GM11168 (cell line): ENCODE measurements around the gene OBSCN.

Experiments used
- in situ Hi-C: fragments of 300-500 bp; cut with MboI; formaldehyde crosslinking; loops from one replicate; pipeline ENCODE4 v1.12.0; 2022; ENCODE audit warnings: low sequenced_read_pairs; ENCODE audit not compliant: unreplicated experiment

Gene OBSCN

DNA sequence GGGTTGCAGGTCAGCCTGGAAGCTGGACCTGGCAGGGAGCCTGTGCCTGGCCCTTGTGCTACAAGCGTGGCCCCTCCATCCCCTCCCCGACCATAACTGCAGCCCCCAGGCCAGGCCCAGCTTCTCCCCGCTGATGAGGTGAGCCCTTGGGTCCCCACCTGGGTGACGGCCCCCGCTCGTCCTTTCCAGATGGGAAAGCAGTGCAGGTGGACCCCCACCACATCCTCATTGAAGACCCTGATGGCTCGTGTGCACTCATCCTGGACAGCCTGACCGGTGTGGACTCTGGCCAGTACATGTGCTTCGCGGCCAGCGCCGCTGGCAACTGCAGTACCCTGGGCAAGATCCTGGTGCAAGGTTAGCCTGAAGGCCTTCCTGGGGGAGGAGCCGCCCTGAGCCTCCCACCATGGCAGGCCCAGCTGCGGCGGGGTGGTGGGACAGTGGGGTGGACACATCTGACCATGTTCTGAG lies 141.9 kb downstream of the OBSCN start:
- in situ Hi-C loops: no loop called here

DNA sequence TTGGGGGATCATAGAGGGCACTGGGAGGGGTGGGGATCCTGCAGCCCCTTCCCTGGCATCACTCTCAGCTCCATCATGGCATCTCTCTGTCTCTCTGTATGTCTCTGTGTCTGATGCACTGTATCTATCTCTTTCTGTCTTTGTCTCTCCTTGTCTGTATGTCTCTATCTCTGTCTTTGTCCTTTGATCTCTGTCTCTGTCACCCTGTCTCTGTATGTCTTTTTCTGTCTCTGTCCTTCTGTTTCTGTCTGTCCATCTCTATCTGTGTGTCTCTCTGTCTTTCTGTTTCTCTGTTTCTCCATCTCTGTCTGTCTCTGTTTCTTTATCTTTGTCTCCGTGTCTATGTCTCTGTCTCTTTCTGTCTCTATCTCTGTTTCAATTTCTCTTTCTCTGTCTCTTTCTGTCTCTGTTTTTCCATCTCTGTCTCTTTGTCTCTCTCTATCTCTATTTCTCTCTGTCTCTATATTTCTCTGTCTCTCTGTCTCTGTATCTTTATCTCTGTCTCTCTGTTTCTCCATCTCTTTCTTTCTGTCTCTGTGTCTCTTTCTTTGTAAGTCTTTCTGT lies 142.4 kb downstream of the OBSCN start:
- in situ Hi-C loops: no loop called here

DNA sequence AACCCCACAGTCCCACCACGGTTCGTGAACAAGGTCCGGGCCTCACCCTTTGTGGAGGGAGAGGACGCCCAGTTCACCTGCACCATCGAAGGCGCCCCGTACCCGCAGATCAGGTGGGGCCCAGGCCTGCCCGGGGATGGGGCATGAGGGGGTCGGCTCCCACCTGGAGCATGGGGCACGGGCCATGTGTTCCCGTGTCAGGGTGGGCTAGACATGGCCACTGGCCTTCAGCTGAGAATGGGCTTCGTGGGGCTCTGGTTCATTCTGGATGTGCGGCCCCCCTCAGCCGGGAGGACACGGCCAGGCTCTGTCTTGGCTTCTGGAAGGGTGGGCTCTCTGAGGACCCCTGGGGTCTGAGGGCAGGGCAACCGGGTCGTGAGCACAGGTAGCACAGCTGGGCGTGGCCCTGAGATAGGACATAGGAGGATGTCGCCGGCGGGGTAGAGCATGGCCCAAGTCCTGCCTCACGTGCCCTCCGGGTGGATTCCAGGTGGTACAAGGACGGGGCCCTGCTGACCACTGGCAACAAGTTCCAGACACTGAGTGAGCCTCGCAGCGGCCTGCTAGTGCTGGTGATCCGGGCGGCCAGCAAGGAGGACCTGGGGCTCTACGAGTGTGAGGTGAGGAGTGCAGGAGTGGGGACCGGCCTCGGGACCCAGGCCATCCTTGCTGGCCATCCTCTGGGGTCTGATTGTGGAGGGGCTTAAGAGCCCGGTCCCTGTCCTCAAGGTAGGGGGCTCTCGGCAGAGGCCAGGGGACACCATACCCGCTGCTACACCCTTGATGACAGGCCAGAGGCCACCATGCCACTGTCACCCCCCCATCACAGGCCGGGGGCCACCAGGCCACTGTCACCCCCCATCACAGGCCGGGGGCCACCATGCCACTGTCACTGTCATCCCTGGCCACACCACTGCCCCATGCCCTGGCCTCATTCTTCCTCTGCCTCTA lies 143.3 kb downstream of the OBSCN start:
- in situ Hi-C loops: no loop called here

DNA sequence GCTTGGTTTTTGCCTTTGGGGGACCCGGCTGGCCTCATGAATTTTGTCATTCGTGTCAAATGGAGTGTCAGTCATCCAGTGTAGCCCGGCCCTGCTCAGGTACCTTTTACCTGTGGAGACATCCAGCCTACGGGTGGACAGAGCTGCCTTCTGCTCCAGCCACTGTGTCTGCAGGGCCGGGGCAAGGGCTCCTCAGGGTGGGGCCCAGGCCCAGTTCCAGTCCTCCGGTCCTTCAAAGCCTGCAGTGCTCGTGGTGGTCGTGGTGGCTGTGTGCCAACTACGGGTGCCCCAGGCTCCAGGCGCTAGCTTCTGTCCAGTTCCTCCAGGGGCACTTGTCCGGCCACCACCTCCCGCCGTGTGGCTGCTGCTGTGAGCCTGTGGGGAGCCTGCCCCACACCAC lies 144.0 kb downstream of the OBSCN start:
- in situ Hi-C loops: no loop called here

DNA sequence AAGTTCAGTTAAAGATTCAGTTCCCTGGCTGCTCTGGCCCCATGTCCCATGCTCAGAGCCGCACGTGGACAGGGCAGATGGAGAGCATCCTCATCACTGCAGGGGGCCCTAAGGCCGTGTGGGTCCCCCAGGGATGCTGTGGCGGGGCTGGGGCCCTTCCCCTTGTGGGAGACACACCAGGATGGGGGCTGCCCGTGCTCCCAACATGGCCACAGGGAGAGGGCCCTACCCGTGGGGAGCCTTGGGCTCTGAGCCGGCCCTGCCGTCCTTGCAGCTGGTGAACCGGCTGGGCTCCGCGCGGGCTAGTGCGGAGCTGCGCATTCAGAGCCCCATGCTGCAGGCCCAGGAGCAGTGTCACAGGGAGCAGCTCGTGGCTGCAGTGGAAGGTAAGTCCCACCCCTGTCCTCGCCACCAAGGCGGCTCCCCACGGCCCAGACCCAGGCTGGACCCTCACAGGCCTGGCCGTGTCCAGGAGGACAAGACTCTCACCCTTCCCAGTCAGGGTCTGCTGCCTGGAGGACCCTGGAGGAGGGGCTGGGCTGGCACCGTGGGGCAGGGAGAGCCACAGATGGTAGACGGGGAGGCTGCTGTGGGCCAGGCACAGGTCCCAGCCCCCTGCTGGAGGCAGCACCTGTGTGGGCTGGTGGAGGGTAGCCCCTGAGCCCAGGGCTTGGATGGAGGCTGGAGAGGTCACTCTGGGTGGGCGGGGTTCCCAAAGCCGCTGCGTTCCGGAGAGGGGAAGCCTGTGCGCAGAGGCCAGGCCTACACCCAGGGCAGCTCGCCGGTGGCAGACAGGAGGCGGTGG lies 145.0 kb downstream of the OBSCN start:
- in situ Hi-C loops: no loop called here

DNA sequence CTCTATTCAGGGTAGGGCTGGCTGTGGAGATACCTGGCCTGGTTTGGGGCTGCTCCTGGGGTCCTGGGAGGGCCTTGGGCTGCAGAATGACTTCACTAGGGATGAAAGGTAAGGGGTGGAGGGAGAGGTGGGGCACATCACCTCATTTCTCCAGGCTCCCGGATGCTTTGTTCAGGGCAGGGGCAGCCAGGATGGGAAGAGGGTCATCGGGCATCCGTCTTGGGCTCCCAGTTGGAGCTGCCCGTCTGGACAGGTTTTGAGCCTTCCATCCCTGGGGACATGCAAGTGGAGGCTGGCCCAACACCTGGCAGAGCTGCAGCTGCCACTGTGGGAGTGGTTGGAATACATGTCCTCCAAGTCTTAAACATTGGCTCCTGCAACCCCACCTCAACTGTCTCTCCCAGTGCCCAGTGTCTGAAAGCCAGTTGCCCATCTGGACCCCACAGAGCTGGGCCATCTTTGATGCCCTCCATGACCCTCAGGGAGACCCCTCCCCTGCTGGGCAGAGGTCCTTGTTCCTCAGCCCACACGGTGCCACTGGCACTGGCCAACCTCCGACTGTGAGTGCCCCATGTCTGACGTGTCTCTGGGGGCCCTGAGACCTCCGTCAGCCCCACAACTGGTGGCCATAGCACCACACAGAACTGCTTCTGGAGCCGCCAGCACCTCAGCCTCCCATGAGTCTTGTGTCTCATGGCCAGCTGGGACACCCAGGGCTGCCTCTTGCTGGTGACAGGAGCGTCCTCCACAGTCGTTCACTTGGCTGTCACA lies 145.9 kb downstream of the OBSCN start:
- in situ Hi-C loops: no loop called here

DNA sequence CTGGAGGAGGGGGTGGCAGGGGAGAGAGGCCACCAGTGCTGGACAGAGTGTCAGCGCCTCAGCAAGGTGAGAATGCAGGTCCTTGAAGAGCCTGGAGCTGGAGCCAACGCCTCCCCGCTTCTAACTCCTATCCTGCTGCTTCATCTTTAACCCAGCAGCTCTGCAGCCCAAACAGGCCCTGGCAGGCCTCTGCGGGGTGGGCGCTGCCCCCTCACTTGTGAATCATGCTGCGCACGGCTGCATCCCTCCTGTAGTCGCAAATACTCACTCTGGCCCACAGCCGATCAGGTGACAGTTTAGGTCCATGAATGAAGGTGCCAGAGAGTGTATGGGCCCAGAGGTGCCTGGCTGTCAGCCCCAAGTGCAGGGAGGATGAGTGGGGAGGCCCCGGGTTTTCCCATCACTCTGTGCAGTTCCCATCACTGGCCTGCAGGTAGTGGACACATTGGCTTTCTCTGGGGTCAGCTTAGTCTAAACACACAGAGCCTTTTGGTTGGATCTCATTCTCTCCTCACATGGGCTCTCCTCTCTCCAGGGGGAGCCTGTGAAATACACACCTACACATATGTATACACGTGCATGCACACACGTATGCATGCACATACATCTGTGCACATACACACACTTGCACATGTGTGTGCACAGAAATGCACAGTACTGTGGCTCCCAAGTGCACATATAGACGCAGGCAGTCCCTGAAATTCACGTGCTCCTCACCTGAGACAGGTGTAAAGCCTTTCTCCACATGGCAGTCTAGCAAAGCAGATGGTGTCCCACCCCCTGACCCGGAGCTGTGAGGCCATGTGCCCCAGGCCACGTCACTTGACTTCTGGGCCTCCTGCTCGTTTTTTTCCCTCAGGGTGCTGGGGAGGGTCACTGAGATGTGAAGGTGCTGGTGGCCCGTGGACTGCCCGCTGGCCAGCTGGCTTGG lies 146.8 kb downstream of the OBSCN start:
- in situ Hi-C loops: no loop called here

DNA sequence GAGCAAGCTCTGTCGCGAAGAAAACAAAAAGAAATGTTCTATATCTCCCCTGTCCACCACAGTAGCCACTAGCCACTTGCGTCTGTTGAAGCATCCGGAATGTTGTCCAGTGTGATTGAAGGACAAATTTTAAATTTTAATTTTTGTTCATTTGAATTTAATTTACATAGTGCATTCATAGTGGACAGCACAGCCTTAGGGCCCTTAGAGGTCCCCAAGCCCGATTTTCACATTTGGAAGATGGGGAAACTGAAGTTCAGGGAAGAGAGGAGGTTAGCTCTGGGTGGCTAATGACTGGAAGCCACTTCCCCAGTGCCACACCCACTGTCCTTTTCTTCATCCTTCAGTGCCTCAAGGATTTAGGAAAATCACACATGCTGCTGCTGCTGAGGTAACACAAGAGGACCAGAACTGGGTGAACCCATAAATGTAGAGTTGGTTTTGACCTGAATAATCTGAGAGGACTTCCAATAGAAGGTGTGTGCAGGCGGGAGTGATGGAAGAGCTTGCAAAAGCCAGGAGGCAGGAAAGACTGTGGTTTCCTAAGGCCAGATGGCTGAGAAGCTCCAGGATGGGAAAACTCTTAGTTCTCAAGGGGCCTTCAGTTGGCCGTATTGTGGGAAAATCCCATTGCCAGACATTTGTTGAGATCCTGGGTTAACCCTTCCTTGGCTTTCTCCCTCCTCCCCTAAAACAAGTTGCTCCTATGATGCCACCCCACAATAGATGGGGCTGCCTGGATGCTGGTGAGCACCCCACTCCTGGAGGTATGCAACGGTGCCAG lies 149.2 kb downstream of the OBSCN start:
- in situ Hi-C loops: no loop called here

DNA sequence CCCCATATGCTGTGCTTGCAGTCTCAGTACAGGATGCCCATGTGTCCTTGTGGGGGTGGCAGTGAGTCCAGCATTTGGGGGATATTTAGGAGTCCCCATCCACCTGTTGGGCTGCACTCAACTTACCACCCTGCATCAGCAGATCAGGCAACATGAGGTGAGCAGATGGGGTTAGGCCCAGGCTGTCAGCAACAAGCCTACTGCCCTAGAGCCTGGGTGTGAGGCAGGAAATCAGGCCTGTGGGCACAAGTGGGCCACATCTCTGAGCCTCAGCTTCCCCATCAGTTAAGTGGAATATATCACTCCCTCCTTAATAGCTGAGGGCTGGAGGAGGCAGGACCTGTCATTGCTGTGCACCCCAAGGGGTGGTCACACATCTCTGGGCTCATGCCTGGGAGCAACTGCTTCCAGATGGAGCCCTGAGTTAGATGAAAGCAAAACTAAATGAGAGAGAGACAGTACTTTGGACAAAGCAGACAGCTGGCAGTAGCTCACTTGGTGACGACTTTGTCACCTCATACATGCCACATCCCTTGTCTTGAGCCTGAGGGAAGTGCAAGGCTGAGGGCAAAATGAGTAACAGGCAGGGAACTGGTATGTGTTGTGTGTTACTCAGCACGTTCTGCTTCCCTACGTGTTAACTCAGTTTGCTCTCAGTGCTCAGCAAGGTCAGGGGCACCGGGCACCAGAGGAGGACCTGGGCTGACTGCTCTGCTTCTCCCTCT lies 150.4 kb downstream of the OBSCN start:
- in situ Hi-C loops: no loop called here

DNA sequence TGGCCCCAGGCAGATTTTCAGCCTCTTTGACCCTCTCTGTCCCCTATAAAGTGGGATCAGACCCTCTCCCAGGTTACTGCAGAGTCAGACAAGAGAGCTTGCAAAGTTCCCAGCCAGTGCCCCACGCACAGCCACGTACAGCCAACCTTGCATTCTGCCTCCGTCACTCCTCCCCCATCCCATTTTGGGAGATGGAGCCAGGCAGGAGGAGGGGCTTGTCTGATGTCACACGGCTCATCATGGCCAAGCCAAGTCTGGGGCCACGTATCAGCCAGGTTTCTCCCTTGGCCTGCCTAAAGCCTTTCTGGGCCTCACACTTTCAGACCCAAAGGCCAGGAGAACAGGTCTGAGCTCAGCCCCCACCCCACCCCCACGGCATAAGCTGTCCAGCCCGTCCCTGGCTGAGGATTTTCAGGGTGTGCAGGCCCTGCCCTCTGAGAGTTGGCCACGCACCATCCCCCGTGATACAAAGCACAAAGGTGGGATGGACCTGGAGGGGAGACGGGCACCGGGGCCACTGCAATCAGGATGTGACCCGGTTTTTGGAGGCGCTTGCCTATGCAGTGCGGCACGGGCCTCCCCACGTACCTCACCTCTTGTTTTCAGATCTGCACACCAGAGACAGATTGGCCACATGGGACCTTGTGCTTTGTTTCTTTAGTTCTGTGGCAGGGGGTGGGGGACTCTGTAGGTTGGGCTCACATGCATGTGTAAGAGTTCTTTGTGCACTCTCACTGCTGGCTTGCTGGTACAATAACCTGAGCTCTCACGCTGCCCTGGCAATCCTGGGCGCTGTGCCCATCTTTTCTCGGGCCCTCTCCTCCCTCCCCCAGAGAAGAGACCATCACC lies 151.1 kb downstream of the OBSCN start:
- in situ Hi-C loops: no loop called here

DNA sequence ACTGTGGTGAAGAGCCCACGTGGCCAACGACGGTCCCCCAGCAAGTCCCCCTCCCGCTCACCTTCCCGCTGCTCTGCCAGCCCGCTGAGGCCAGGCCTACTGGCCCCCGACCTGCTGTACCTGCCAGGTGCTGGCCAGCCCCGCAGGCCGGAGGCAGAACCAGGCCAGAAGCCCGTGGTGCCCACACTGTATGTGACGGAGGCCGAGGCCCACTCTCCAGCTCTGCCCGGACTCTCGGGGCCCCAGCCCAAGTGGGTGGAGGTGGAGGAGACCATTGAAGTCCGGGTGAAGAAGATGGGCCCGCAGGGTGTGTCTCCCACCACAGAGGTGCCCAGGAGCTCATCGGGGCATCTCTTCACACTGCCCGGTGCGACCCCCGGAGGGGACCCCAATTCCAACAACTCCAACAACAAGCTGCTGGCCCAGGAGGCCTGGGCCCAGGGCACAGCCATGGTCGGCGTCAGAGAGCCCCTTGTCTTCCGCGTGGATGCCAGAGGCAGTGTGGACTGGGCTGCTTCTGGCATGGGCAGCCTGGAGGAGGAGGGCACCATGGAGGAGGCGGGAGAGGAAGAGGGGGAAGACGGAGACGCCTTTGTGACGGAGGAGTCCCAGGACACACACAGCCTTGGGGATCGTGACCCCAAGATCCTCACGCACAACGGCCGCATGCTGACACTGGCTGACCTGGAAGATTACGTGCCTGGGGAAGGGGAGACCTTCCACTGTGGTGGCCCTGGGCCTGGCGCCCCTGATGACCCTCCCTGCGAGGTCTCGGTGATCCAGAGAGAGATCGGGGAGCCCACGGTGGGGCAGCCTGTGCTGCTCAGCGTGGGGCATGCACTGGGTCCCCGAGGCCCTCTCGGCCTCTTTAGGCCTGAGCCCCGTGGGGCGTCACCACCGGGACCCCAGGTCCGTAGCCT lies 152.0 kb downstream of the OBSCN start:
- in situ Hi-C loops: no loop called here

DNA sequence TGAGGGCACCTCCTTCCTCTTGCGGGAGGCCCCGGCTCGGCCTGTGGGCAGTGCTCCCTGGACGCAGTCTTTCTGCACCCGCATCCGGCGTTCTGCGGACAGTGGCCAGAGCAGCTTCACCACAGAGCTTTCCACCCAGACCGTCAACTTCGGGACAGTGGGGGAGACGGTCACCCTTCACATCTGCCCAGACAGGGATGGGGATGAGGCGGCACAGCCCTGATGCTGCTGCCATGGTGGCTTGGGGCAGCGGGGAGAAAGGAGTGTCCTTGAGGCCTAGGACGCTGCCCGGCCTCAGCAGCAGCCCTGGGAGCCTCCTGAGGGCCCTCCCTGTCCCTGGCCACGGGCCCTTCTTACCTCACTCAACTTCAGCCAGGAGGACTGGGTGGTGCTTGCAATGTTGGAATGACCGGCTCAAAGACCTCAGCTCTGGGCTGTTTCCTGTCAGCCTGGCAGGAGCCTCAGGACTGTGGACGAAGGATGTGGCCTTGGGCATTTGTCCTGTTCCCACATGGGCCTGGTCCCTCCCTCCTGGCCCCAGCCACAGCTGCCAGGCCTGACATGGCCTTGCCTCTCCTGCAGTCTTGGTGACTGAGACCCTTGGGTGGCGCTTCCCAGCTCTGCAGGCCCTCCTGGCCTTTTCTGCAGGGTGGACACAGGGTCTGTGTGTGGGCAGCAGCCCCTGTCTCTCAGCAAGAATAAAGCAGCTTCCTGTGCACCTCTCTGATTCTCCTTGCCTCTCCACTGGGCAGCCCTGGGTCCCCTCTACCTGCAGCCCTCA lies 152.9 kb downstream of the OBSCN start:
- in situ Hi-C loops: no loop called here

DNA sequence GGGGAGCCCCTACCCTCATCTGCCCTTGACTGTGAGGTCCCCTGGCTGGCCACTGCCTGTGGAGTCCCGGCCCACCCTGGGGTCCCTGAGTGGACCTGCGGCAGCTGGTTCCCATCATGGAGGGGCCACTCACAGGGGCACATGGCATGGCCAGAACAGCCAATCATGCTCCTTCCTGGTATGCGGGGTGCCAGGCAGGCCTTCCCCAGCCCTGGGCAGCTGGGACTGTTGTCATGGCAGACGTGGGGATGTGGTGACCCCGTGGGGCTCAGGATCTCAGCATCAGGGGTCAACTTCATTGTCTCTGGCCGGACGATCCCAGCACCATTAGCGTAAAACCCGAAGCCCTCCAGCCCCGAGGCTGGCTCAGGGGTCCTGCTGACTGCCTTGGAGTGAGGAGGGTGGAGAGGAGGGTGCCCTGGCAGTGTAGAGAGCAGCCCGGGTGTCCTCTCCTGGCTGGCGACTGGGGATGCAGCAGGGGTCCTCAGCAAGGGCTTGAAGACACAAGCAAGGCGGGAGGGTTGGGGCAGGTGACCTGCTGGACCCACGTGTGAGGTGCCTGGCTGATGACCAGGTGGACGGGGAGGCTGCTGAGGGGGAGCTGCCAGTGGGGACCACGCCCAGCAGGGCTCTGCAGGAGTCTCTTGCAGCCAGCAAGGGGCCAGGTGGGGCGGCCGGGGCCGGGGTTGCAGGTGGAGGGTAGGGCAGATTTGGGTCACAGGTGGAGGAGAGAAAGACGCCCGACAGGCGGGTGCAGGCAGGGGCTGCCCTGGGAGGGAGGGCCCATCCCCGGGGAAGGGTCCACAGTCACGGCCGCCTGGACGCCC lies 153.7 kb downstream of the OBSCN start:
- in situ Hi-C loops: no loop called here
